ENCODE results near the gene MTHFD2L.

- TF ChIP-seq L3MBTL2 (conservative IDR thresholded peaks at IDR 0.05) (no peak), HDGF (IDR thresholded peaks at IDR 0.05; ENCODE audit: borderline replicate concordance) (no peak), BHLHE40 (IDR thresholded peaks at IDR 0.05; ENCODE audit: borderline replicate concordance) (no peak), ZNF384 (IDR thresholded peaks at IDR 0.05) (no peak), SP1 (IDR thresholded peaks at IDR 0.05) (no peak)
Measured at GRCh38 chr4:74120086-74120485, 37.8 kb upstream of the MTHFD2L start.

Measured in HEK293T (cell line).